ENCODE results near the gene HCFC1.

GRCh38 chrX:153965406-153965805 lies 6.2 kb downstream of the HCFC1 start:
- TF ChIP-seq CTCF (IDR thresholded peaks at IDR 0.05): no peak
- TF ChIP-seq POLR2A (IDR thresholded peaks at IDR 0.05): no peak

Data from ovary (tissue), 3 donors.